T-helper 1 cell treated with Interleukin-12 subunit alpha and Interleukin-12 subunit beta and Interleukin-4 antibody, amounts not matched to agents 30 μg/mL and 1 μg/mL, for 36 hours (primary cell): Measurements from ENCODE around the gene RIT2.

Experiments
- H3K27ac Mint-ChIP-seq: one replicate; pipeline ENCODE4 v1.8.0; 2021; ENCODE audit warnings: mild to moderate bottlenecking, mixed read lengths
- H3K27me3 Mint-ChIP-seq: one replicate; pipeline ENCODE4 v1.8.0; 2021; ENCODE audit warnings: low read depth, mixed read lengths
- H3K36me3 Mint-ChIP-seq: one replicate; pipeline ENCODE4 v1.8.0; 2021; ENCODE audit warnings: low read depth, mixed read lengths
- H3K4me1 Mint-ChIP-seq: one replicate; pipeline ENCODE4 v1.8.0; 2021; ENCODE audit warnings: low read depth, mixed read lengths
- H3K4me3 Mint-ChIP-seq: one replicate; pipeline ENCODE4 v1.8.0; 2021; ENCODE audit warnings: mild to moderate bottlenecking, moderate library complexity, mixed read lengths
- H3K9me3 Mint-ChIP-seq: one replicate; pipeline ENCODE4 v1.8.0; 2021; ENCODE audit warnings: mixed read lengths

RIT2 gene

DNA sequence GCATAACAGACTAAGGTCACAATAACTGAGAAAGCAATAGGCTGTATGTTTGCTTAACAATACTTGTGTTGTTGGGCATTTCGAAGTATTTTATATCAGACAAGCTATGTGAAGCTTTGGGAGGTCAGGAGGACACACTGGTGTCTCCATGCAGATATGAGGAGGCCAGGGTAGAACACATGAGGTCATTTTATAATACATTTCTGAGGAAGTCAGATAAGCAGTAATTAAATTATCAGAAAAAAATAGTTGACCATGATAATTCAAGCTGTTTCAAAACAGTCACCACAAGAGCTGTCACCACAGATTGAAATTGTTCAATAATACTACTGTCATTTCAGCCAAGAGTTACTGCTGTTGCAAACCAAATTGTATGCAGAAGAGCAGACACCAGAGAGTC is 160.6 kb downstream of the RIT2 start:
- no peak overlapping the region for H3K4me3 Mint-ChIP-seq
- no peak overlapping the region for H3K27ac Mint-ChIP-seq
- H3K9me3 Mint-ChIP-seq: no peaks in the 10 kb centered on the region
- no peaks in the 10 kb centered on the region for H3K36me3 Mint-ChIP-seq
- H3K27me3 Mint-ChIP-seq: no peaks in the 10 kb centered on the region
- H3K4me1 Mint-ChIP-seq: no peaks in the 10 kb centered on the region

DNA sequence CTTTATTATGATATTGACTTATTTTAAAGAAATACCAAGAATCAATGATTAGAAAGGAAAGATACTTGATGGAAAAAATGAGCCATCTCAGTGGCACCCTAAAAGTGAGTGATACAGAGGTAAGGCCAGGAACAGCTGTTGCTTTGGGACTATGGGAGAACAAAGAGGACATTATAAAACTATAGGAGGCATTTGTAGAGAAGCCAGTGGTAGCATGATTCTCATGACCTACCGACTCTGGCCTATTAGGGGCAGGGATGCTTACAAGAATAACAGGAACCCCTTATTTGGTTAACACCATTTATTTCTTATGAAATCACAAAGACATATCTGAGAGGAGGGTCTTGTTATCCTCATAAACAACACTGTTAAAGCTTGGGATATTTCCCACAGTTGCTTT is 162.2 kb downstream of the RIT2 start:
- no peak overlapping the region for H3K4me3 Mint-ChIP-seq
- H3K27ac Mint-ChIP-seq: no peak overlapping the region
- no peaks in the 10 kb centered on the region for H3K4me1 Mint-ChIP-seq
- H3K9me3 Mint-ChIP-seq: no peaks in the 10 kb centered on the region
- H3K27me3 Mint-ChIP-seq: no peaks in the 10 kb centered on the region
- H3K36me3 Mint-ChIP-seq: no peaks in the 10 kb centered on the region

DNA sequence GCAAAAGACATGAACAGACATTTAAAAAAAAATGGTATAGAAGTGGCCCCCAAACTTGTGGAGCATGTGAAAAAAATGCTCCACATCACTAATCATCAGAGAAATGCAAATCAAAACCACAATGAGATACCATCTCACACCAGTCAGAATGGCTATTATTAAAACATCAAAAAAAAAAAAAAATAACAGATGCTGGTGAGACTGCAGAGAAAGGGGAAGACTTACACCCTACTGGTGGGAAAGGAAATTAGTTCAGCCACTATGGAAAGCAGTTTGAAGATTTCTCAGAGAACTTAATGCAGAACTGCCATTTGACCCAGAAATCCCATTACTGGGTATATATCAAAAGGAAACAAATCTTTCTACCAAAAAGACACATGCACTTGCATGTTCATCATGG is 164.8 kb downstream of the RIT2 start:
- Mint-ChIP-seq H3K4me1 (no peaks in the 10 kb centered on the region), H3K36me3 (no peaks in the 10 kb centered on the region), H3K27ac (no peak overlapping the region), H3K4me3 (no peak overlapping the region), H3K9me3 (no peaks in the 10 kb centered on the region), H3K27me3 (no peaks in the 10 kb centered on the region)

DNA sequence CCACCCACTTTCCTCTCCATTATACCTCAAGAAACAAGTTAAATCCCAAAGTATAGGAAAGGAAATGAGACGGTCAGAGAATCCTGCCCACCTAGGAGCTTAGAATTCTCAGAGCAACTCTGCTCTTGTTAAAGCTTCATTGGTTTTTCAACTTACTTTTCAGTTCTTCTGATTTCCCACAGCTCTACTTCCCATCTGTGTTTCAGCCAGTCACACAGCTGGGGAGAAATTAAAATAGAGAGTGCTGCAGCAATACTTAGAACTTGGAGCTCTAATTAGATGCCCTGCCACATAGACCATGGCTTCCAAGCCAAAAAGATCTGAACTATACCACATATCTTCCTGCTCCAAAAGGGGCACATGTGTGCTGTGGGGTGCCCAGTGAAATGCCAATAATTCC is 166.7 kb downstream of the RIT2 start:
- Mint-ChIP-seq H3K27ac (no peak overlapping the region), H3K4me1 (no peaks in the 10 kb centered on the region), H3K36me3 (no peaks in the 10 kb centered on the region), H3K27me3 (no peaks in the 10 kb centered on the region), H3K4me3 (no peak overlapping the region), H3K9me3 (peaks cover 4% of the 10 kb centered on the region)

DNA sequence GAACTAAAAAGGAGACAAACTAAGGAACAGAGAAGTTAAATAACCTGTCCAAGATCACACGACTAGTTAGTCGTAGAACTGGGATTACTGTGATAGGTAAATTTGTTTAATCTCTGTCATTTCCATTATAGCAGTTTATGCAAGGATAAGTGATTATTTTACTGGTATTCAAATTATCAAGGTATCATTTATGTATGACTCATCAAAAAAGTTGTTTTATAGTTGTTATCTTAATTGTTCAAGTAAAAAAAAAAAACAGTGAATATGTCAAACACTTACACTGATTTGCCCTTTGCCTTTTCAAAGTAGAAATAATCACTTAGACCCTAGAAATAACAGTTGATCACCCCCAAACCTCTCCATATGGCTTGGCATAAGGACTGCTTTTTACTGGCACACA is 173.6 kb downstream of the RIT2 start:
- no peaks in the 10 kb centered on the region for H3K27me3 Mint-ChIP-seq
- H3K4me3 Mint-ChIP-seq: no peak overlapping the region
- no peaks in the 10 kb centered on the region for H3K4me1 Mint-ChIP-seq
- no peaks in the 10 kb centered on the region for H3K36me3 Mint-ChIP-seq
- peaks cover 18% of the 10 kb centered on the region for H3K9me3 Mint-ChIP-seq
- no peak overlapping the region for H3K27ac Mint-ChIP-seq

DNA sequence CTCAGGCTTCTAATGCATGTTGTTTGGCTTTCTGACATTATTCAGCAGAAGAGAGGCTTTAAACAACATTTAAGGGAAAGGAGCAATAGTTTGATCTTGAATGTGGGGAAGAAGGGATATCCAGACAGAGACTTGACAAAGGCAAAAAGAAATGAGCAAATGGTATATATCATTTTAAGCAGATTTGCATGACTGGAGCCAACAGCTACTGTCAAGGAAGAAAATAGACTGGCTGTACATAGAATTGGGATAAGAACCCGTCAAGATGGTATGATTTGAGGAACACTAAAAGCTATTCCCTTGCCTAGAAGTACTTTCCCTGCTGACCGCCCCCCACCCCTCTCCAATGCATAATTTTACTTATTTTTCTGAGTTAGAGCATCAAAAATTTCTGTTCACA is 174.5 kb downstream of the RIT2 start:
- H3K27ac Mint-ChIP-seq: no peak overlapping the region
- no peaks in the 10 kb centered on the region for H3K36me3 Mint-ChIP-seq
- peaks cover 18% of the 10 kb centered on the region for H3K9me3 Mint-ChIP-seq
- no peaks in the 10 kb centered on the region for H3K4me1 Mint-ChIP-seq
- H3K4me3 Mint-ChIP-seq: no peak overlapping the region
- H3K27me3 Mint-ChIP-seq: no peaks in the 10 kb centered on the region

DNA sequence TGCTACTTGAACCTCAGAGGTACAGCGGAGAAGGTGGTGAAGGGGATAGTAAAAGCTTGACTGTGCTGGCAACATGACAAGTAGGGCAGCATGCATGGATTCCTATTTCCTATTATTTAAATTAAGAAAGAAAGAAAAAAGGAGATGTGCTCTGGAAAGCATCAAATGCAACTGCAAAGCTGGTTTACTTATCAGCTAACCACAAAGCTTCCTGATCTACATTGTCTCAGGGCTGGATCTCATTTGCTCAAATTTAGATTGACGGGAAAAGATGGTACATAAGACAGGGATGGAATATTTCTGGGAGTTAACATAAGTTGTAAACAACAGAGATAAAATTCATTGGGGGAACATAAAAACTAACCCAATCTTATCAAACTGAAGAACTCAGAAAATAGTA is 178.0 kb downstream of the RIT2 start:
- H3K27me3 Mint-ChIP-seq: no peaks in the 10 kb centered on the region
- H3K27ac Mint-ChIP-seq: no peak overlapping the region
- peaks cover 4% of the 10 kb centered on the region for H3K9me3 Mint-ChIP-seq
- H3K4me1 Mint-ChIP-seq: no peaks in the 10 kb centered on the region
- H3K4me3 Mint-ChIP-seq: no peak overlapping the region
- no peaks in the 10 kb centered on the region for H3K36me3 Mint-ChIP-seq

DNA sequence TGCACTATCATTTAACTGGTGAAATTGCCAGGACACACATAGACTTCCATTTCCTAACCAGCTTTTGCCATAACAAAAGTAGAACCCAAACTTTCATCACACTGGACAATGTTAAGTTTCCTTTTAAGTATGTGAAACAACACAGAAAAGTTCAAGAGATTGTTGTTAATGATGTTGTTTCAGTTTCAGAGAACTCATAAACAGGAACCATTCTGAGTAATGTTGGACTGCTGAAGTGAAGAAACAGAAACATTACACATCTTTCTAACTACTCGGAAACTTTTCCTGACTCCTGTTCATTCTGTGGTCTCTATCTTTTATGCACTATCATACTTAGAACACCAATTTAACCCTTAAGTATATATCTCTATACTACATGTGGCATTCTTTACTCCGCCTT is 179.2 kb downstream of the RIT2 start:
- Mint-ChIP-seq H3K27ac (no peak overlapping the region), H3K9me3 (no peaks in the 10 kb centered on the region), H3K36me3 (no peaks in the 10 kb centered on the region), H3K4me1 (no peaks in the 10 kb centered on the region), H3K27me3 (no peaks in the 10 kb centered on the region), H3K4me3 (no peak overlapping the region)

DNA sequence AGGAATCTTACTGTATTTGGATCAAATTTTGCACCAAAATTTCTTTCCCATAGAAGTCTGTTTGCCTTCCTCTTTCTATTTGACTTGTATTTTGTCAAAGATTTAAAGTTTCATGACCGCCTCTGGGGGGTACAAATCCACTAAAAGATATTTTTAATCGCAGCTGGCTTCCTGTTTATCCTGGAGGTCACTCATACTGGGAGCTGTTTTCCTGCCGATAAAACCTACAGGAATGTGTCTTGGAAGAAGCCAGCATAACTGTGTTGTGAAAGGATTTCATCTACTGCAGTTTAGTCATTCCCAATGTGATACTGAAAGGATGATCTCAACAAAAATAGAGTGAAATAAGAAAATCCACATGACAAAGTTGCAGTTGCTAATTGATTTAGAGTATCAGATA is 184.0 kb downstream of the RIT2 start:
- Mint-ChIP-seq H3K9me3 (peaks cover 4% of the 10 kb centered on the region), H3K27ac (no peak overlapping the region), H3K4me3 (no peak overlapping the region), H3K27me3 (no peaks in the 10 kb centered on the region), H3K36me3 (no peaks in the 10 kb centered on the region), H3K4me1 (no peaks in the 10 kb centered on the region)

DNA sequence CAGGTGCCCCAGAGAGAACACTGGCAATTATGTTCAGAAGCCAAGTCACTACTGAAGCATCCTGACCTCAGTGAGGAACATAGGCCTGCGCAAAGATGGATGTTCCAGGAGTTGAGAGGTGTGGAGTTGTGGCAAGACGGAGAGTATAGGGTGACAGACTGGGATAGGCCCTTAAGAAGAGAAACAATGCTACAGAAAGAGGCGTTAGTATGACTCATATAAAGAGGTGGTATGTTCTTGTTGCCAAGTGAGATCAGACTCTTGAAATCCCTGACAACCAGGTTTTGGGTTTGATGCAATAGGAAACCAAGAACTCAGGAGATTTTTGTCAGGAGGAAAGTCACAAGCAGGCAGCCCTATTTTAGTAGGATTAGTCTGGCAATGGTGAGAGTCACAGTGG is 185.6 kb downstream of the RIT2 start:
- Mint-ChIP-seq H3K9me3 (peaks cover 4% of the 10 kb centered on the region), H3K4me1 (no peaks in the 10 kb centered on the region), H3K27ac (no peak overlapping the region), H3K4me3 (no peak overlapping the region), H3K36me3 (no peaks in the 10 kb centered on the region), H3K27me3 (no peaks in the 10 kb centered on the region)

DNA sequence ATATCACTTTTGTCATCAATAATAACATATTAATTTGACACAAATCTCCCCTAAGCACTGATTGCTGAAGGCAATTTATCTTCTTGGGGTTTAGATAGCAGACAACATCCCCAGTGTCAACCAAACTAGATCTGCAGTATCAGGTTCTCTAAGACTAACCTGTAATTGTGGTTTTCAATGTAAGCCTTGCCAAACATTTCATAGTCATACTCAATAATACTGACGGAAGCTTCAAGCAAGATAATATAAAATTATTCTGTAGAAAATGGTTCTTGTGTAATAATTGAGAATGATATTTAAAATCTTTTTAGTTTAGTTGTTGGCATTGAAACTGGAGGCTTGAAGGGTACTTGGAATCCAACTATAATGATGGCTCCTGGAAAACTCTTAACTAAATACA is 186.3 kb downstream of the RIT2 start:
- Mint-ChIP-seq H3K27me3 (no peaks in the 10 kb centered on the region), H3K4me3 (no peak overlapping the region), H3K9me3 (peaks cover 4% of the 10 kb centered on the region), H3K36me3 (no peaks in the 10 kb centered on the region), H3K27ac (no peak overlapping the region), H3K4me1 (no peaks in the 10 kb centered on the region)

DNA sequence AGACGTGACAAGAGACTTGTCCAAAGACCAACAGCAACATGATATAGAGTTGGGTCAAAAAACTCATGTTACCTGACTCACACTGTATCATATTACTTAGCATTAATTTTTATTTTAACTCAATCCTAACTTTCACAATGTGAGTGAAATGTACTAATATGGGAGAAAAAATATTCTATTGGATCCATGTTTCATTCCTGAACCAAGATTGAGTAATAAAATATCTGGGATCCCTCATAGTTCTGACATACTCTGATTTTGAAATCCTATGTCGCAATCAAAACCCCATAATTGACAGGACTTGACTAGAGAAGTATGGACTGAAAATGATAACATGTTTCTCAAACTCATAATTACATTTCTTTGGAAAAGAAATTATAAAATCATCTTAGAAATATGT is 190.4 kb downstream of the RIT2 start:
- Mint-ChIP-seq H3K27me3 (no peaks in the 10 kb centered on the region), H3K9me3 (peaks cover 4% of the 10 kb centered on the region)

DNA sequence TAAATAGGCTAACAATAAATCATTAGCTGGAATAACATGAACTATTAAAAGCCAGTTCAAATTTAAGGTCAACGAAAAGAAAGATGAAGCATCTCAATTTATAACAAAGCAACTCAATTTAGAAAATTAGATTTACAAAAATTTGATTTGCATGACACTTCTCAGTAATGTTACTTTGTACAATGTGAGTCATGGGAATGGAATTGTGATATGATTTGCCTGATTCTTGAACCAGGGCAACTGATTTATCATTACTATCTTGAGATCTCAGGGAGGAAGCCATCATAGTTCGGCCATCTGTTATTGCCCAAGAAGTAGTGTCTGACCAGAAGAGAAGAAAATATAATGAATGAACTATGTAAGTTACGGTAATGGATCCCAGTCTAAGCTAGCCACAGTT is 193.1 kb downstream of the RIT2 start:
- H3K27me3 Mint-ChIP-seq: no peaks in the 10 kb centered on the region
- H3K27ac Mint-ChIP-seq: no peak overlapping the region
- peaks cover 7% of the 10 kb centered on the region for H3K9me3 Mint-ChIP-seq
- no peaks in the 10 kb centered on the region for H3K4me1 Mint-ChIP-seq
- no peaks in the 10 kb centered on the region for H3K36me3 Mint-ChIP-seq
- no peak overlapping the region for H3K4me3 Mint-ChIP-seq

More for the DNA sequence above, 190.4 kb downstream of the RIT2 start:
- Mint-ChIP-seq H3K27ac (no peak overlapping the region), H3K36me3 (no peaks in the 10 kb centered on the region), H3K4me1 (no peaks in the 10 kb centered on the region), H3K4me3 (no peak overlapping the region)

DNA sequence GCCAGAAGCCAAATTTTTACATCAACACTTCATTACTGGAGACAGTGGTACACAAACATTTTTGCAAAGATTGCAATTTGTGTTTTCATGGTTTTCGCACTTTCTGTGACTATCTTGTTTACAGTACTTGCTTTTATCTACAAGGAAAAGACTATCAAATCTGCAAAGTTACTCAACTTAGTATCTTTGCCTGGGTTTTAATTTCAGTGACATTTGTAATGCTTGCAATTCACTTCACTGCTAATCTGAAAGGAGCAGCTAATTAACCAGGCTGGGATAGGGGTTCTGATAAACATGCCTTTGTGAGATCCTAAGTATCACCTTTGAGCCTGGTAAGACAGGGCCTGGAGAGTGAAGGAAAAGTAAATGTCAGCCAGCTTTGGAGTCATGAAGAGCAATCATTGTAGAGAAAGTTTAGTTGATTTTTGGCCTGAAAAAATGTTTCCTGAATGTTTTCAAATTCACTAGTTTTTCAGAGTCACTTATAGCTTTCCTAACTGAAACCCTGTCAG is 194.2 kb downstream of the RIT2 start:
- no peak overlapping the region for H3K4me3 Mint-ChIP-seq
- no peaks in the 10 kb centered on the region for H3K36me3 Mint-ChIP-seq
- H3K27ac Mint-ChIP-seq: no peak overlapping the region
- no peaks in the 10 kb centered on the region for H3K27me3 Mint-ChIP-seq
- peaks cover 7% of the 10 kb centered on the region for H3K9me3 Mint-ChIP-seq
- H3K4me1 Mint-ChIP-seq: no peaks in the 10 kb centered on the region

DNA sequence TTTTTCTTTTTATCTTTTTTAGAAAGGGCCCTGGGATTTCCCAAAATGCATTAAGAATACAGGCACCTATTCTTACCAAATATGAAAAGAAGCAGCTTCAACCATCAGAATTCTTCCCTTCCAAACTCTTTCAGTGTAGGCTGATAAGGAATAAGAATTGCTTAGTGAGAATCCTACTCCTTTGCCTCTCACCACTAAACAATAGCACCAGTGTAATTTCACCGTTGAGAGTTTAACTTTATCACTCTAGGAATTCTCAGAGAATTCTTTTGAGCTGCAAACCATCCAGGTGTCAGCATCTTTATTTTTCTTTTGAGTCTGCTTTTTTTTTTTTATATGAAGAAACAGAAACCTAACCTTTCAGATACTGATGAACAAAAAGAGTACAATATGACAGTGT is 194.9 kb downstream of the RIT2 start:
- H3K4me1 Mint-ChIP-seq: no peaks in the 10 kb centered on the region
- peaks cover 7% of the 10 kb centered on the region for H3K9me3 Mint-ChIP-seq
- H3K4me3 Mint-ChIP-seq: no peak overlapping the region
- H3K36me3 Mint-ChIP-seq: no peaks in the 10 kb centered on the region
- H3K27ac Mint-ChIP-seq: no peak overlapping the region
- no peaks in the 10 kb centered on the region for H3K27me3 Mint-ChIP-seq

DNA sequence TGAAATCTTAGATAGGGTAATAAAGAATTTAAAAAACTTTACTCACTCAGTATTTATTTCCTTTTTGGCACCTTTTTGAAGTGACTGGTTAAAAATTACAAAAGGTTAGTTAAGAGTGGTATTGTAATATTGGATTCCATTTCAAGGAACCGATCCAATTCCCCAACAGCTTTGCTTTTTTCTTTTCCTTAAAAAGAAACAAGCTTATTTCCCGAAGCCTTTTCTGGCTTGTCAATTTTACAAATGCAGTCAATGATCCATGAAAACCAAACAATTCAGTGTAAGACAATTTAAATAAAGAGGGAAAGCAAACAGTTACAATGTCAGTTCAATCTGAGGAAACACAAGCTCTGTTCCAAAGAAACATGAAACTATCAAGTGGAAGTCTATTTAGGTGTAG is 200.2 kb downstream of the RIT2 start:
- Mint-ChIP-seq H3K4me1 (no peaks in the 10 kb centered on the region), H3K9me3 (peaks cover 7% of the 10 kb centered on the region), H3K36me3 (no peaks in the 10 kb centered on the region), H3K27me3 (no peaks in the 10 kb centered on the region), H3K27ac (no peak overlapping the region), H3K4me3 (no peak overlapping the region)
